Prostate gland (tissue), 2 donors: ENCODE results near the gene OR6Q1. TPM values are rescaled to one million over a fixed set of nuclear protein-coding genes. Genes with fewer than 3 reads are reported as not detected.

Experiments
- DNase-seq: peaks from one replicate; pipeline ENCODE4 v3.0.0-alpha.2; 2019; ENCODE audit warnings: low spot score
- H3K27ac ChIP-seq, 2 donors: fragments of 200-600 bp; sonication (generic); 2 replicates each; pipeline ENCODE4 v1.5.1; 2017 to 2019
- H3K27me3 ChIP-seq: fragments of 200-600 bp; sonication (generic); replicated peaks from 2 replicates; pipeline ENCODE4 v1.5.1; 2019; ENCODE audit not compliant: insufficient read depth
- H3K36me3 ChIP-seq, 2 donors: fragments of 200-600 bp; sonication (generic); 1 replicate in 1 of 2; 2 replicates in 1 of 2; pipeline versions ENCODE4 v1.5.1 to v1.8.1; 2017 to 2019
- H3K4me1 ChIP-seq: fragments of 200-600 bp; sonication (generic); replicated peaks from 2 replicates; pipeline ENCODE4 v1.5.1; 2019
- H3K4me3 ChIP-seq, 2 donors: fragments of 200-600 bp; sonication (generic); 2 replicates each; pipeline ENCODE4 v1.5.1; 2017 to 2019
- H3K9me3 ChIP-seq: fragments of 200-600 bp; sonication (generic); 2 replicates; pipeline ENCODE4 v1.5.1; 2017
- POLR2A ChIP-seq: fragments of 450-650 bp; IDR thresholded peaks from one replicate; pipeline ENCODE4 v1.6.1; 2016; ENCODE audit warnings: antibody characterized with exemption, mild to moderate bottlenecking
- POLR2AphosphoS5 ChIP-seq: sonication (generic); formaldehyde crosslinking; IDR thresholded peaks from one replicate; pipeline ENCODE4 v1.6.1; 2017; ENCODE audit warnings: antibody characterized with exemption
- WGBS: methylation state at CpG from one replicate; pipeline ENCODE4 v1.1.5; 2018; 5-methylcytosine and 5-hydroxymethylcytosine counted together
- intact Hi-C: fragments of 100-400 bp; cut with DNase I; formaldehyde crosslinking; loops from one replicate; pipeline ENCODE4 v1.14.2; 2022
- total RNA-seq, 2 donors: library from RNA; depleted of rRNA; stranded (reverse); fragments of >200 nt; gene quantifications; one replicate each; pipeline ENCODE4 v1.1.0, GENCODE V29; 2016
- TF ChIP-seq, protein P1 (sequence below), 4 experiments: fragments of 200-600 bp in 2 of 4; fragments of 450-650 bp in 2 of 4; sonication (generic) in 2 of 4; IDR thresholded peaks; 1 replicate in 3 of 4; 2 replicates in 1 of 4; pipeline ENCODE4 v1.5.1; 2016 to 2019; ENCODE audit warnings: antibody characterized with exemption in 4 of 4, mild to moderate bottlenecking in 2 of 4, moderate library complexity in 2 of 4

The OR6Q1 gene
- total RNA-seq, 2 donors from 2014 or later, result not detected

DNA sequence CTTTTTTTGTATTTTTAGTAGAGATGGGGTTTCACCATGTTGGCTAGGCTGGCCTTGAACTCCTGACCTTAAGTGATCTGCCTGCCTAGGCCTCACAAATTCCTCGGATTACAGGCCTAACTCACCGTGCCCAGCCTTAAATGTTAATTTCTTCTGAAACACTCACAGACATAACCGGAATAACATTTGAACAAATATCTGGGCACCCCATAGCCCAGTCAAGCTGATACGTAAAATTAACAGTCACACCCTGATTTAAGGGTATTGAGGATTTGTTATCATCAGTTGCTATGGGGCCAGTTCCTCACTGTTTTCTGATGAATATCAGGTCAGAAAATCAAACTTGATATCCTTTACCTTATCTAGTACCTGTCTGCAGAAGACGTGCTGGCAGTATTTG lies 30.1 kb upstream of the OR6Q1 start:
- Histone ChIP-seq H3K4me1 (no peaks in the 10 kb centered on the region), H3K27me3 (no peaks in the 10 kb centered on the region), H3K36me3 (no peaks in the 10 kb centered on the region), H3K27ac (no peak overlapping the region), H3K9me3 (no peaks in the 10 kb centered on the region), H3K4me3 (no peak overlapping the region)
- no peak for DNase-seq
- 61% methylated on average over 5 of the region's 5 CpGs for WGBS
- intact Hi-C loops, result no loop called here
- TF ChIP-seq POLR2A (no peak), POLR2AphosphoS5 (no peak)
- TF ChIP-seq, protein P1, sequence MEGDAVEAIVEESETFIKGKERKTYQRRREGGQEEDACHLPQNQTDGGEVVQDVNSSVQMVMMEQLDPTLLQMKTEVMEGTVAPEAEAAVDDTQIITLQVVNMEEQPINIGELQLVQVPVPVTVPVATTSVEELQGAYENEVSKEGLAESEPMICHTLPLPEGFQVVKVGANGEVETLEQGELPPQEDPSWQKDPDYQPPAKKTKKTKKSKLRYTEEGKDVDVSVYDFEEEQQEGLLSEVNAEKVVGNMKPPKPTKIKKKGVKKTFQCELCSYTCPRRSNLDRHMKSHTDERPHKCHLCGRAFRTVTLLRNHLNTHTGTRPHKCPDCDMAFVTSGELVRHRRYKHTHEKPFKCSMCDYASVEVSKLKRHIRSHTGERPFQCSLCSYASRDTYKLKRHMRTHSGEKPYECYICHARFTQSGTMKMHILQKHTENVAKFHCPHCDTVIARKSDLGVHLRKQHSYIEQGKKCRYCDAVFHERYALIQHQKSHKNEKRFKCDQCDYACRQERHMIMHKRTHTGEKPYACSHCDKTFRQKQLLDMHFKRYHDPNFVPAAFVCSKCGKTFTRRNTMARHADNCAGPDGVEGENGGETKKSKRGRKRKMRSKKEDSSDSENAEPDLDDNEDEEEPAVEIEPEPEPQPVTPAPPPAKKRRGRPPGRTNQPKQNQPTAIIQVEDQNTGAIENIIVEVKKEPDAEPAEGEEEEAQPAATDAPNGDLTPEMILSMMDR (IDR thresholded peaks at IDR 0.05), result no peak

DNA sequence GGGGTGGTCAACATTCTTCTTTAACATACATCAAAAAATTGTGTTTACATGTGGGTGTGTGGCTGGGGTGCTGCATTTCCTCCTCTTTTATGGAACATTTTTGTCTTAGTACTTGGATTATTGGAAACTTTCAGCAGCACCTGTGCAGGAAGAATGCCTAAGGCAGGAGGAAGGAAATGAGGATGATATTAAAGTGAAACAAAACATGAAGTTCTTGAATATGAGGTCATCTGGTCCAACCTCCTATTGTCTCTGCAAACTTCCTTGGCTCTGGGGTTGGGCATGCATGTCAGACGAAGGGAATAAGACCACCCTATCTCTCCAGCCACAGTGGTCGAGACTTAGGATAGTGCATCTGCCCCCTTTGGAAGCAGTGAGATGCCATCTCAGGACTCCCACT lies 27.7 kb upstream of the OR6Q1 start:
- intact Hi-C loops, result no loop called here
- no peaks in the 10 kb centered on the region for H3K36me3 ChIP-seq
- no peak overlapping the region for H3K4me3 ChIP-seq
- no peaks in the 10 kb centered on the region for H3K27me3 ChIP-seq
- no peak for DNase-seq
- H3K4me1 ChIP-seq, result no peaks in the 10 kb centered on the region
- no peaks in the 10 kb centered on the region for H3K9me3 ChIP-seq
- WGBS, result 78% methylated on average over 2 of the region's 2 CpGs
- TF ChIP-seq POLR2AphosphoS5 (no peak), POLR2A (no peak)
- TF ChIP-seq, protein P1 (IDR thresholded peaks at IDR 0.05), result no peak
- no peak overlapping the region for H3K27ac ChIP-seq

DNA sequence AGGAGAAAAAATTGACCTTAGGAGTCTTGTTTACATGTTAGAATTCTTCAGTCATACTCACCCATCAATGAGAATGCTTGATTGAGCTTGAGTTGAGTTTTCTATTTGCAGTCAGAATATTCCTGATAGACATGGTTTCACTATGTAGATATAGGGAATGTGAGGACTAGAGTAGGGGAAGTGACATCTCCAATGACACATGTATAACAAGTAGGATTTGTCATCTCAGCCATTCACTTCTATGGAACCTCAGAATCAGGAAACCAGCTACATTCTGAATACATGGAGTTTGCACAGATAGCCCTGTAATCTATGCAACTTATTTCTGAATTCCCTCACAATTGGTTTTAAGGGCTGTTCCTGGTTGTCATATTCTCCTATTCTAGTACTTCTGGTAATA lies 27.2 kb upstream of the OR6Q1 start:
- H3K27me3 ChIP-seq, result no peaks in the 10 kb centered on the region
- H3K4me1 ChIP-seq, result no peaks in the 10 kb centered on the region
- TF ChIP-seq, protein P1 (IDR thresholded peaks at IDR 0.05), result no peak
- TF ChIP-seq POLR2A (no peak), POLR2AphosphoS5 (no peak)
- intact Hi-C loops, result no loop called here
- no peak overlapping the region for H3K27ac ChIP-seq
- DNase-seq, result no peak
- no peak overlapping the region for H3K4me3 ChIP-seq
- no peaks in the 10 kb centered on the region for H3K36me3 ChIP-seq
- H3K9me3 ChIP-seq, result no peaks in the 10 kb centered on the region

DNA sequence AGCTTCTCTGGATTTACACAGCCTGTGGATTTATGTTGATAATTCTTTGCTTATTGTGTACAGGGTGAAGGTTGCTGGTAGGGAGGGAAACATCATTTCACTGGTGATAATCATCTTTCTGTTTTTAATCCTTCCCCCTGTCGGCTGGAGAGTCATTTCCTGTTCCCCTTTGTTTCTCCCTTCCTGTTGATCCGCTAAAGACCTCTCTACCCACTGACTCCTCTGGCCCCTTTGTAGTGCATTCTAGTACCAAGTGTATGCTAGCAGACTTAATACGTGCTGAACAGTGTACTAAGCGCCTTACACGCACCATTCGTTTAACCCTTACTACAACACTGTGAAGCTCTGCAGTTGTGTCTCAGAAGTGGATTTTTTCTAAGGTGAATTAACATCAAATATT lies 26.1 kb upstream of the OR6Q1 start:
- no peaks in the 10 kb centered on the region for H3K27me3 ChIP-seq
- 65% methylated on average over 6 of the region's 6 CpGs for WGBS
- intact Hi-C loops, result no loop called here
- DNase-seq, result no peak
- TF ChIP-seq, protein P1 (IDR thresholded peaks at IDR 0.05), result no peak
- no peak for TF ChIP-seq POLR2AphosphoS5
- TF ChIP-seq POLR2A, result no peak
- H3K27ac ChIP-seq, result no peak overlapping the region
- H3K36me3 ChIP-seq, result no peaks in the 10 kb centered on the region
- H3K4me1 ChIP-seq, result no peaks in the 10 kb centered on the region
- no peak overlapping the region for H3K4me3 ChIP-seq
- H3K9me3 ChIP-seq, result no peaks in the 10 kb centered on the region

DNA sequence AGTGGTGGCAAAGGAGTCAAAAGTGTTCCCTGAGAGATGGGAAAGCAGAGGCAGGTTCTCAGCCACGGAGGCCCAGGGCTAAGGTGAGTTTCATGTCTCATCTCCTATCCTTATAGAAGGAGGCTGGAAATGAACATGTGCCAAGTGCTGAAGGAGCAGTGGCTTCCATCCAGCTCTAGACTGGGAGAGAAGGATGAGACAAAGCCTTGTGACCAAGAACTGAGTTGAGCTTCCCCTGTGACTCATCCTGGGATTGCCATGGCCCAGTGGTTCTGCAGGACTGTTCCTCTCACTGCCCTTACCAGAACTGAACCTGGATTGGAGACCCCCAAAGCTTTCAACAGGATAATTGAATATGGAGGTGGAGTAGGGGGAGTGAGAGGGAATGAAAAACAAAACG lies 23.8 kb upstream of the OR6Q1 start:
- Histone ChIP-seq H3K27ac (no peak overlapping the region), H3K36me3 (no peaks in the 10 kb centered on the region), H3K27me3 (no peaks in the 10 kb centered on the region), H3K9me3 (no peaks in the 10 kb centered on the region), H3K4me1 (no peaks in the 10 kb centered on the region), H3K4me3 (no peak overlapping the region)
- no peak for TF ChIP-seq POLR2AphosphoS5
- TF ChIP-seq POLR2A, result no peak
- TF ChIP-seq, protein P1 (IDR thresholded peaks at IDR 0.05), result no peak
- intact Hi-C loops, result no loop called here
- no peak for DNase-seq
- WGBS, result 75% methylated on average over 2 of the region's 2 CpGs
